Measurements from ENCODE around the gene ASPDH. TPM values are rescaled to one million over a fixed set of nuclear protein-coding genes. Genes with fewer than 3 reads are reported as not detected.

Gene ASPDH
- total and polyA plus RNA-seq, 2 of the 4 experiments (the other 2 are of a cell fraction): not detected

DNA sequence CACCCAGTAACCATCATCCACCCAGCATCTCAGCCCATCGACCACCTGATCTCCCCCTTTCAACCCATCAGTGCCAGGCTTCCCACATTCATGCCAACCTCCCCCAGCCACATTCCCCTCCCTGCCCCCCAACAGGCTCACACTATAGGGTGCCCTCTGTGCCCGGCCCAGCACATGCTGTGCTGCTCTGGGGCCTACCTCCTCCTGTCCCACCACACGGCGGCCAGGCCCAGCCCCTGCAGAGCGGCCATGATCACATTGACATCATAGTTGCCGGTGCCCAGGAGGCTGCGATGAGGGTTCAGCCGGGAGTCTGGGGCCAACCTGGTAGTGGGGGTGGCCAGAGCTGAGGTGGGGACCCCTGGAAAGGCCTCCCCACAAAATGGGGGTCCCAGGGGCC, 6.3 kb downstream of the ASPDH start:
- dilution Hi-C loops (cut with HindIII; ENCODE audit: low sequenced_read_pairs, unreplicated experiment): no loop called here
- WGBS, 2 experiments (ENCODE audit: extremely low coverage in 2 of 2, insufficient read length in 1 of 2): 100% methylated on average over 1 of the region's 8 CpGs; no CpG with 5 or more reads in 1 of the 2 experiments

More for the DNA sequence above, 6.3 kb downstream of the ASPDH start:
- no peak overlapping the region for H2BK5ac ChIP-seq (ENCODE audit: low read depth, low read length, poor library complexity, severe bottlenecking)
- no peaks in the 10 kb centered on the region for H3K9me3 ChIP-seq (ENCODE audit: control insufficient read depth, insufficient read depth, low read length)
- H3K23ac ChIP-seq (ENCODE audit: low read depth, low read length): no peak overlapping the region
- H3K18ac ChIP-seq (ENCODE audit: low read depth, low read length): no peak overlapping the region
- no peak overlapping the region for H3K4me2 ChIP-seq (ENCODE audit: low read depth, low read length)
- H4K5ac ChIP-seq (ENCODE audit: low read depth, low read length): no peak overlapping the region
- H2AK9ac ChIP-seq (replicated peaks; ENCODE audit: low read depth, low read length, poor library complexity): no peak overlapping the region
- H2BK120ac ChIP-seq (ENCODE audit: low read depth, low read length): no peak overlapping the region
- H2AK5ac ChIP-seq (ENCODE audit: low read depth, low read length): no peak overlapping the region
- no peak overlapping the region for H3K56ac ChIP-seq (ENCODE audit: extremely low read depth, insufficient read depth, low read length)
- H2BK15ac ChIP-seq (ENCODE audit: low read depth, low read length): no peak overlapping the region
- intact Hi-C loops (cut with micrococcal nuclease): no loop called here
- no peak overlapping the region for H3K27ac ChIP-seq (ENCODE audit: insufficient read depth, low read length)
- H3K79me1 ChIP-seq (ENCODE audit: low read depth in 1 of 2, low read length in 2 of 2): peaks cover 5 to 10% of the 10 kb centered on the region in 2 experiments; a peak in 3 of 4 replicates
- BruUV-seq (replicated peaks): no TSS peak
- no peak for DNase-seq
- TF ChIP-seq MAFK (IDR thresholded peaks at IDR 0.05; ENCODE audit: low read depth, low read length) (no peak), FOS (IDR thresholded peaks at IDR 0.05; ENCODE audit: low read depth, low read length) (no peak)
- H3K14ac ChIP-seq (replicated peaks; ENCODE audit: low read depth, low read length): no peak overlapping the region
- H3K36me3 ChIP-seq (ENCODE audit: control insufficient read depth, insufficient read depth, low read length): peaks cover 3% of the 10 kb centered on the region; the same call in 1 of the 2 replicates
- in situ Hi-C loops (cut with MboI; ENCODE audit: low sequenced_read_pairs): no loop called here
- H4K20me1 ChIP-seq (ENCODE audit: insufficient read depth, low read length): no peaks in the 10 kb centered on the region
- H2AFZ ChIP-seq (replicated peaks; ENCODE audit: low read length, poor library complexity): peak overlapping the region; percentile 23
- H2BK20ac ChIP-seq (ENCODE audit: low read depth, low read length): no peak overlapping the region
- H3K4me1 ChIP-seq (ENCODE audit: control insufficient read depth, insufficient read depth, low read length): peaks cover 3% of the 10 kb centered on the region
- no peak overlapping the region for H4K8ac ChIP-seq (ENCODE audit: low read depth in 2 of 2, low read length in 2 of 2)
- no peaks in the 10 kb centered on the region for H3K27me3 ChIP-seq (ENCODE audit: control insufficient read depth, insufficient read depth, low read length)
- H3K9ac ChIP-seq (ENCODE audit: low read depth, low read length): no peak overlapping the region
- H4K91ac ChIP-seq (ENCODE audit: insufficient read depth, low read depth, low read length): no peak overlapping the region
- ChIA-PET CTCF (no interaction called here), POLR2A (ENCODE audit: unreplicated experiment) (no interaction called here)
- H3K9me1 ChIP-seq (ENCODE audit: insufficient read depth, low read length): no peaks in the 10 kb centered on the region; the same call in 1 of the 2 replicates
- H3K4me3 ChIP-seq (ENCODE audit: insufficient read depth, low read depth, low read length): no peak overlapping the region
- no peak overlapping the region for H3K4ac ChIP-seq (ENCODE audit: low read depth, low read length)
- no peak for ATAC-seq (ENCODE audit: low read depth)
